H1 (cell line): ENCODE data around the gene PRR35.

Experiments
- CTCF ChIP-seq, 3 experiments: IDR thresholded peaks; 1 replicate in 2 of 3; 2 replicates in 1 of 3; pipeline versions ENCODE4 v1.5.1 to v1.6.1; 2011; ENCODE audit warnings: low read length in 3 of 3, mild to moderate bottlenecking in 3 of 3, inconsistent platforms in 2 of 3, low read depth in 1 of 3, moderate library complexity in 1 of 3; ENCODE audit not compliant: insufficient read depth in 1 of 3; ENCODE audit errors: control extremely low read depth in 1 of 3
- EP300 ChIP-seq, 2 experiments: IDR thresholded peaks; 1 replicate in 1 of 2; 2 replicates in 1 of 2; pipeline ENCODE4 v1.6.1; 2011 to 2012; ENCODE audit warnings: low read depth in 2 of 2, low read length in 2 of 2, mild to moderate bottlenecking in 2 of 2, borderline replicate concordance in 1 of 2, inconsistent platforms in 1 of 2, moderate library complexity in 1 of 2
- EZH2 ChIP-seq: fragments of 200-600 bp; sonication (generic); IDR thresholded peaks from 2 replicates; pipeline ENCODE4 v1.7.1; 2012; ENCODE audit warnings: low read depth, mild to moderate bottlenecking, moderate library complexity, low read length, inconsistent platforms; ENCODE audit not compliant: severe bottlenecking
- YY1 ChIP-seq: IDR thresholded peaks from 2 replicates; pipeline ENCODE4 v1.6.1; 2011; ENCODE audit warnings: low read depth, mild to moderate bottlenecking, low read length

- TF ChIP-seq EZH2 (no peak), EP300 (IDR thresholded peaks at IDR 0.05; ENCODE audit: borderline replicate concordance in 1 of 2, low read depth in 2 of 2, low read length in 2 of 2) (no peak), CTCF (IDR thresholded peaks at IDR 0.05; ENCODE audit: control extremely low read depth in 1 of 3, insufficient read depth in 1 of 3, low read depth in 1 of 3, low read length in 3 of 3) (no peak), YY1 (no peak)
Observed at GRCh38 chr16:586645-587590, 26.7 kb downstream of the PRR35 start.
